IMR-90 (cell line): ENCODE data around the gene RAET1E. TPM values are rescaled to one million over a fixed set of nuclear protein-coding genes. Genes with fewer than 3 reads are reported as not detected.

Experiments
- ATAC-seq: fragments of 200-7000 bp; cut with Tn5 transposase; 2 replicates; pipeline ENCODE4 v1.9.1; 2020; ENCODE audit warnings: low read depth, mild to moderate bottlenecking, moderate library complexity
- BruUV-seq: library from RNA; stranded (reverse); fragments of 400-500 nt; replicated peaks from 2 replicates; lab custom pipeline; 2021; lab: Mats Ljungman, UMichigan
- CTCF ChIA-PET: fragments of 300-600 bp; formaldehyde crosslinking; extraction: SDS; loops from one replicate; lab custom pipeline; 2021; ENCODE audit warnings: antibody characterized with exemption; lab: Yijun Ruan, JAX
- POLR2A ChIA-PET: fragments of 300-600 bp; sonication (Branson Sonifier 250); formaldehyde crosslinking; loops from one replicate; lab custom pipeline; 2022; ENCODE audit warnings: antibody characterized with exemption; ENCODE audit not compliant: unreplicated experiment; lab: Charles Lee
- DNase-seq: peaks from one replicate; pipeline ENCODE4 v3.0.0; 2013
- H2AFZ ChIP-seq: replicated peaks from 2 replicates; pipeline ENCODE3; 2013; ENCODE audit warnings: low read length, mild to moderate bottlenecking; ENCODE audit not compliant: poor library complexity
- H2AK5ac ChIP-seq: 2 replicates; pipeline ENCODE4 v1.6.1; 2013; ENCODE audit warnings: low read depth, low read length, inconsistent platforms
- H2AK9ac ChIP-seq: replicated peaks from 2 replicates; pipeline ENCODE3; 2013; ENCODE audit warnings: mild to moderate bottlenecking, low read depth, low read length, moderate library complexity; ENCODE audit not compliant: poor library complexity
- H2BK120ac ChIP-seq: 2 replicates; pipeline ENCODE4 v1.6.1; 2013; ENCODE audit warnings: low read depth, low read length, inconsistent platforms
- H2BK15ac ChIP-seq: 3 replicates; pipeline ENCODE4 v1.6.1; 2013; ENCODE audit warnings: low read depth, low read length, inconsistent platforms
- H2BK20ac ChIP-seq: 2 replicates; pipeline ENCODE4 v1.6.1; 2013; ENCODE audit warnings: low read depth, mild to moderate bottlenecking, inconsistent platforms, low read length, moderate library complexity
- H2BK5ac ChIP-seq: 2 replicates; pipeline ENCODE4 v1.6.1; 2013; ENCODE audit warnings: mild to moderate bottlenecking, low read depth, low read length, inconsistent platforms; ENCODE audit not compliant: poor library complexity, severe bottlenecking
- H3K14ac ChIP-seq: replicated peaks from 2 replicates; pipeline ENCODE4 v1.6.1; 2013; ENCODE audit warnings: low read depth, low read length, inconsistent platforms
- H3K18ac ChIP-seq: 2 replicates; pipeline ENCODE4 v1.6.1; 2013; ENCODE audit warnings: low read depth, low read length, control low read depth
- H3K23ac ChIP-seq: 2 replicates; pipeline ENCODE4 v1.6.1; 2013; ENCODE audit warnings: low read depth, low read length, inconsistent platforms
- H3K27ac ChIP-seq: 2 replicates; pipeline ENCODE4 v1.5.1; 2013; ENCODE audit warnings: mild to moderate bottlenecking, control low read depth, low read length; ENCODE audit not compliant: insufficient read depth
- H3K27me3 ChIP-seq: 2 replicates; pipeline ENCODE4 v1.6.1; 2013; ENCODE audit warnings: low read length; ENCODE audit not compliant: control insufficient read depth, insufficient read depth
- H3K36me3 ChIP-seq: 2 replicates; pipeline ENCODE4 v1.6.1; 2013; ENCODE audit warnings: low read length, mixed read lengths; ENCODE audit not compliant: control insufficient read depth, insufficient read depth
- H3K4ac ChIP-seq: 2 replicates; pipeline ENCODE4 v1.6.1; 2013; ENCODE audit warnings: low read depth, low read length, inconsistent platforms
- H3K4me1 ChIP-seq: 2 replicates; pipeline ENCODE4 v1.6.1; 2013; ENCODE audit warnings: low read length, mixed read lengths; ENCODE audit not compliant: control insufficient read depth, insufficient read depth
- H3K4me2 ChIP-seq: 2 replicates; pipeline ENCODE4 v1.6.1; 2013; ENCODE audit warnings: low read depth, mild to moderate bottlenecking, control low read depth, low read length, moderate library complexity
- H3K4me3 ChIP-seq: 2 replicates; pipeline ENCODE4 v1.5.1; 2013; ENCODE audit warnings: low read depth, mild to moderate bottlenecking, control low read depth, low read length, moderate library complexity; ENCODE audit not compliant: insufficient read depth
- H3K56ac ChIP-seq: 2 replicates; pipeline ENCODE4 v1.6.1; 2013; ENCODE audit warnings: low read length, inconsistent platforms; ENCODE audit not compliant: insufficient read depth; ENCODE audit errors: extremely low read depth
- H3K79me1 ChIP-seq, 2 experiments: 2 replicates each; pipeline ENCODE4 v1.6.1; 2013; ENCODE audit warnings: low read length in 2 of 2, inconsistent platforms in 1 of 2, low read depth in 1 of 2
- H3K9ac ChIP-seq: 2 replicates; pipeline ENCODE4 v1.6.1; 2013; ENCODE audit warnings: low read depth, low read length, control low read depth
- H3K9me1 ChIP-seq: 2 replicates; pipeline ENCODE4 v1.6.1; 2013; ENCODE audit warnings: low read length, inconsistent platforms; ENCODE audit not compliant: insufficient read depth
- H3K9me3 ChIP-seq: 2 replicates; pipeline ENCODE4 v1.6.1; 2013; ENCODE audit warnings: low read length; ENCODE audit not compliant: control insufficient read depth, insufficient read depth
- H4K20me1 ChIP-seq: 2 replicates; pipeline ENCODE4 v1.6.1; 2013; ENCODE audit warnings: low read length, inconsistent platforms; ENCODE audit not compliant: insufficient read depth
- H4K5ac ChIP-seq: 2 replicates; pipeline ENCODE4 v1.6.1; 2013; ENCODE audit warnings: mild to moderate bottlenecking, low read depth, low read length, control low read depth
- H4K8ac ChIP-seq, 2 experiments: 2 replicates each; pipeline ENCODE4 v1.6.1; 2013; ENCODE audit warnings: low read depth in 2 of 2, low read length in 2 of 2, control low read depth in 1 of 2, inconsistent platforms in 1 of 2
- H4K91ac ChIP-seq: 2 replicates; pipeline ENCODE4 v1.6.1; 2013; ENCODE audit warnings: low read depth, low read length, inconsistent platforms; ENCODE audit not compliant: insufficient read depth
- BHLHE40 ChIP-seq: fragments of 150-350 bp; IDR thresholded peaks from 2 replicates; pipeline ENCODE4 v1.6.1; 2016; ENCODE audit warnings: mild to moderate bottlenecking, low read depth, low read length
- CEBPB ChIP-seq: IDR thresholded peaks from 2 replicates; pipeline ENCODE4 v1.6.1; 2012; ENCODE audit warnings: low read depth, low read length, improper control_type of control experiment
- CHD1 ChIP-seq: IDR thresholded peaks from 2 replicates; pipeline ENCODE4 v1.6.1; 2012; ENCODE audit warnings: low read depth, low read length, improper control_type of control experiment
- FOS ChIP-seq: fragments of 150-350 bp; IDR thresholded peaks from 2 replicates; pipeline ENCODE4 v1.6.1; 2016; ENCODE audit warnings: low read depth, low read length
- MAFK ChIP-seq: IDR thresholded peaks from 2 replicates; pipeline ENCODE4 v1.6.1; 2012; ENCODE audit warnings: low read depth, low read length, improper control_type of control experiment
- MAZ ChIP-seq: IDR thresholded peaks from 2 replicates; pipeline ENCODE4 v1.6.1; 2012; ENCODE audit warnings: low read depth, mild to moderate bottlenecking, low read length, improper control_type of control experiment, moderate library complexity, borderline replicate concordance
- MXI1 ChIP-seq: IDR thresholded peaks from 2 replicates; pipeline ENCODE4 v1.6.1; 2012; ENCODE audit warnings: low read depth, mild to moderate bottlenecking, low read length, moderate library complexity, borderline replicate concordance
- NFE2L2 ChIP-seq: fragments of 150-350 bp; IDR thresholded peaks from 2 replicates; pipeline ENCODE4 v1.6.1; 2016; ENCODE audit warnings: low read depth, mild to moderate bottlenecking, low read length
- POLR2A ChIP-seq: IDR thresholded peaks from 2 replicates; pipeline ENCODE4 v1.6.1; 2012; ENCODE audit warnings: mild to moderate bottlenecking, low read depth, low read length
- RAD21 ChIP-seq: IDR thresholded peaks from 2 replicates; pipeline ENCODE4 v1.6.1; 2012; ENCODE audit warnings: low read length, improper control_type of control experiment
- RCOR1 ChIP-seq: IDR thresholded peaks from 2 replicates; pipeline ENCODE4 v1.6.1; 2012; ENCODE audit warnings: mild to moderate bottlenecking, low read length, improper control_type of control experiment; ENCODE audit not compliant: insufficient replicate concordance
- RFX5 ChIP-seq: IDR thresholded peaks from 2 replicates; pipeline ENCODE4 v1.8.0; 2012; ENCODE audit warnings: low read depth, mild to moderate bottlenecking, low read length, moderate library complexity
- SMC3 ChIP-seq: fragments of 150-350 bp; IDR thresholded peaks from 2 replicates; pipeline ENCODE4 v1.6.1; 2016; ENCODE audit warnings: low read depth, mild to moderate bottlenecking, antibody characterized with exemption, low read length, moderate library complexity
- WGBS, 2 experiments: methylation state at CpG; one replicate each; pipeline versions ENCODE4 v1.1.5 to v1.1.7; 2013; ENCODE audit warnings: missing lambda C conversion rate in 2 of 2; ENCODE audit not compliant: insufficient read length in 1 of 2; ENCODE audit errors: extremely low coverage in 2 of 2; 5-methylcytosine and 5-hydroxymethylcytosine counted together
- dilution Hi-C: fragments of 300-500 bp; cut with HindIII; formaldehyde crosslinking; loops from one replicate; pipeline ENCODE4 v1.14.3; 2018; ENCODE audit warnings: low sequenced_read_pairs; ENCODE audit not compliant: unreplicated experiment
- in situ Hi-C: fragments of 300-500 bp; cut with MboI; formaldehyde crosslinking; loops from 3 replicates; pipeline ENCODE4 v1.14.3; 2019; ENCODE audit warnings: low sequenced_read_pairs, inconsistent platforms, mixed read lengths
- intact Hi-C: fragments of 100-400 bp; cut with micrococcal nuclease; formaldehyde crosslinking; loops from 2 replicates; pipeline ENCODE4 v1.10.0; 2022
- polyA plus RNA-seq, 3 experiments: library from polyadenylated mRNA; depleted of rRNA; stranded (reverse); fragments of >200 nt; gene quantifications; 2 replicates each; pipeline ENCODE4 v1.2.3, GENCODE V29; 2012; ENCODE audit warnings: low replicate concordance in 1 of 3
- total RNA-seq: library from RNA; depleted of rRNA; stranded (reverse); fragments of >200 nt; gene quantifications from 2 replicates; pipeline ENCODE4 v1.2.3, GENCODE V29; 2012
- TF ChIP-seq, protein P1 (sequence below): fragments of 150-350 bp; IDR thresholded peaks from 2 replicates; pipeline ENCODE4 v1.6.1; 2017; ENCODE audit warnings: mild to moderate bottlenecking, antibody characterized with exemption, low read length, low read depth
- TF ChIP-seq, protein P2 (sequence below): conservative IDR thresholded peaks from 2 replicates; pipeline ENCODE4 v1.5.1; 2012; ENCODE audit warnings: mild to moderate bottlenecking, low read depth, low read length, improper control_type of control experiment
- TF ChIP-seq, protein P3 (sequence below): fragments of 150-350 bp; IDR thresholded peaks from 2 replicates; pipeline ENCODE4 v1.6.1; 2016; ENCODE audit warnings: low read depth, mild to moderate bottlenecking, low read length, moderate library complexity, borderline replicate concordance

RAET1E gene
- total and polyA plus RNA-seq, 2 of the 4 experiments (the other 2 are of a cell fraction): not detected

DNA sequence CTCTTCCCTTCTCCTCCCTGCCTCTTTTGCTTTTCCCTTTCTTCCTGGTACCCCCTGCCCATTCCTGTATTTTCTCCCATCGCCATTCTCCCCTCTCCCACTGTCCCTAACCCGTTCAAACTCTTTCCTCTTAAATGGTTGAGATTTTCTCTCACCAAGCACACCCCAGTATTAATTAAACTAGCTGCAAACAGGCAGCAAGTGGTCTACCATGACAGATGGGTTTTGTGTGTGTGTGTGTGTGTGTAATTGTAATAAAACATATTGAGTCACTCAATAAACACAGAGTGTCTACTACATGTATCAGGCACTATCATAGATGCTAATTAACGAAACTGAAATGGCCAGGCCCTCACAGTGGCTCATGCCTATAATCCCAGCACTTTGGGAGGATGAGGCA is 6.7 kb downstream of the RAET1E start:
- Histone ChIP-seq H3K9me3 (no peaks in the 10 kb centered on the region), H3K36me3 (no peaks in the 10 kb centered on the region), H2BK15ac (no peak overlapping the region), H2AK5ac (no peak overlapping the region), H3K9me1 (peaks cover 13% of the 10 kb centered on the region), H4K91ac (no peak overlapping the region), H2BK5ac (no peak overlapping the region), H3K4me2 (no peak overlapping the region), H3K18ac (no peak overlapping the region), H3K4ac (no peak overlapping the region), H2BK120ac (no peak overlapping the region), H3K23ac (no peak overlapping the region), H2AK9ac (no peak overlapping the region), H3K79me1 (peaks cover 0 to 8% of the 10 kb centered on the region in 2 experiments; a peak in 1 of 4 replicates), H3K14ac (no peak overlapping the region), H3K9ac (no peak overlapping the region), H4K8ac (no peak overlapping the region), H2BK20ac (no peak overlapping the region), H2AFZ (no peak overlapping the region), H3K27me3 (no peaks in the 10 kb centered on the region), H4K20me1 (no peaks in the 10 kb centered on the region), H3K4me3 (no peak overlapping the region), H4K5ac (no peak overlapping the region), H3K56ac (no peak overlapping the region), H3K4me1 (peaks cover 26% of the 10 kb centered on the region), H3K27ac (no peak overlapping the region)
- ChIA-PET POLR2A (no interaction called here), CTCF (no interaction called here)
- ATAC-seq (no peak), DNase-seq (no peak)
- no TSS peak for BruUV-seq
- TF ChIP-seq, protein P1, sequence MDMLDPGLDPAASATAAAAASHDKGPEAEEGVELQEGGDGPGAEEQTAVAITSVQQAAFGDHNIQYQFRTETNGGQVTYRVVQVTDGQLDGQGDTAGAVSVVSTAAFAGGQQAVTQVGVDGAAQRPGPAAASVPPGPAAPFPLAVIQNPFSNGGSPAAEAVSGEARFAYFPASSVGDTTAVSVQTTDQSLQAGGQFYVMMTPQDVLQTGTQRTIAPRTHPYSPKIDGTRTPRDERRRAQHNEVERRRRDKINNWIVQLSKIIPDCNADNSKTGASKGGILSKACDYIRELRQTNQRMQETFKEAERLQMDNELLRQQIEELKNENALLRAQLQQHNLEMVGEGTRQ: no peak
- TF ChIP-seq RCOR1: no peak
- TF ChIP-seq FOS: no peak
- no peak for TF ChIP-seq BHLHE40
- TF ChIP-seq SMC3: no peak
- TF ChIP-seq, protein P2, sequence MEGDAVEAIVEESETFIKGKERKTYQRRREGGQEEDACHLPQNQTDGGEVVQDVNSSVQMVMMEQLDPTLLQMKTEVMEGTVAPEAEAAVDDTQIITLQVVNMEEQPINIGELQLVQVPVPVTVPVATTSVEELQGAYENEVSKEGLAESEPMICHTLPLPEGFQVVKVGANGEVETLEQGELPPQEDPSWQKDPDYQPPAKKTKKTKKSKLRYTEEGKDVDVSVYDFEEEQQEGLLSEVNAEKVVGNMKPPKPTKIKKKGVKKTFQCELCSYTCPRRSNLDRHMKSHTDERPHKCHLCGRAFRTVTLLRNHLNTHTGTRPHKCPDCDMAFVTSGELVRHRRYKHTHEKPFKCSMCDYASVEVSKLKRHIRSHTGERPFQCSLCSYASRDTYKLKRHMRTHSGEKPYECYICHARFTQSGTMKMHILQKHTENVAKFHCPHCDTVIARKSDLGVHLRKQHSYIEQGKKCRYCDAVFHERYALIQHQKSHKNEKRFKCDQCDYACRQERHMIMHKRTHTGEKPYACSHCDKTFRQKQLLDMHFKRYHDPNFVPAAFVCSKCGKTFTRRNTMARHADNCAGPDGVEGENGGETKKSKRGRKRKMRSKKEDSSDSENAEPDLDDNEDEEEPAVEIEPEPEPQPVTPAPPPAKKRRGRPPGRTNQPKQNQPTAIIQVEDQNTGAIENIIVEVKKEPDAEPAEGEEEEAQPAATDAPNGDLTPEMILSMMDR: no peak
- TF ChIP-seq RAD21: no peak
- TF ChIP-seq POLR2A: no peak
- no peak for TF ChIP-seq MAFK
- TF ChIP-seq MXI1: no peak
- TF ChIP-seq CHD1: no peak
- no peak for TF ChIP-seq NFE2L2
- TF ChIP-seq CEBPB: no peak
- TF ChIP-seq, protein P3, sequence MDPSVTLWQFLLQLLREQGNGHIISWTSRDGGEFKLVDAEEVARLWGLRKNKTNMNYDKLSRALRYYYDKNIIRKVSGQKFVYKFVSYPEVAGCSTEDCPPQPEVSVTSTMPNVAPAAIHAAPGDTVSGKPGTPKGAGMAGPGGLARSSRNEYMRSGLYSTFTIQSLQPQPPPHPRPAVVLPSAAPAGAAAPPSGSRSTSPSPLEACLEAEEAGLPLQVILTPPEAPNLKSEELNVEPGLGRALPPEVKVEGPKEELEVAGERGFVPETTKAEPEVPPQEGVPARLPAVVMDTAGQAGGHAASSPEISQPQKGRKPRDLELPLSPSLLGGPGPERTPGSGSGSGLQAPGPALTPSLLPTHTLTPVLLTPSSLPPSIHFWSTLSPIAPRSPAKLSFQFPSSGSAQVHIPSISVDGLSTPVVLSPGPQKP: no peak
- TF ChIP-seq RFX5: no peak
- no peak for TF ChIP-seq MAZ
- no CpG with 5 or more reads among the region's 3 CpGs for WGBS, 2 experiments
- dilution Hi-C loops: no loop called here
- intact Hi-C loops: no loop called here
- in situ Hi-C loops: no loop called here
